ENCODE measurements around the gene GABARAP.

GABARAP gene

DNA sequence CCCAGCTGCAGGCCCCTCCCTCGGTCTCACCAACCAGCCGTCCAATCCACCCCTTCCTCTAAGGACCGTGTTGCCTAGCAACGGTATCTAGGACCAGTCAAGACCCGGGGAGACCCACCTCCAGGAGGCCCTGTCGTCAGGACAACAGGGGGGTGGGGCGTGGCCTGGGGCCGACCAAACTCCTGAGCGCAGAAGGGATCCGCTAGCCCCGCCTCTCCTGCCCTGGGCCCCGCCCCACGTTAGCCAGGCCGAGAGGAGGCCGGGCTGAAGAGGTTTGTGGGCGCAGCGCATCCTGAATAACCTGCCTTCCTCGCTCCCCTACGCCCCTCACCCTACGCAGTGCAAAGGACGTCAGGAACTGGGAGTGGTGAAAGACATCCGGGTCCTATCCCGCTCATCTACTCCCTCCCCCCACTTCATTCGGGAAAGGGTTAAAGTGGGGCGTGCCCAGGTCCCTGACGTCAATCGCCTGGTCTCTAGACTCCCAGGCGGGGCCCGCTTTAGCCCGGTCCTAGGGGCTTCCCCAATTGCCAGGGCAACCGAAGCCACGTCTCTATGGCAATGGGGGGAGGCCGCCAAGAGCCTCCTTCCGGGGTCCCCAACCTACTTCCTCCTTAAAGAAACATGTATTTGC lies 37.3 kb downstream of the GABARAP start:
- peak; percentile 94 for DNase-seq

DNA sequence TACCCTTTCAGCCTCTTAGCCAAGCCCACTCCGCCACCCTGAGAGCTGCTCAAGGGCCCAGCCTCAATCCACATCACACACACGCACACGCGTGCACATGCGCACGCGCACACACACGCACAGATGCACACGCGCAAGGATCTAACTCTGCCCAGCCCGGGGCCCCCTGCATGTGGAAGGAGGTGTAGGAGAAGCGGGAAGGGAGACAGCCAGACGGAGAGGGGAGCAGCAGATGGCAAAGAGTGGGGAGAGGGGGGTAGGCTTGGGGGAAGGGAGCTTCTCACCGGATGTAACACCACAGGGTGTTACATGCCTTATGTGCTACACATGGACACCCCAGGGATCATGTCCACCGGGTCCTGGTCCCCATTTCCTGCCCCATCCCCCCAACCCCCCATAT lies 37.9 kb downstream of the GABARAP start:
- DNase-seq, result peak; percentile 33

GRCh38 chr17:7203391-7203790 lies 38.9 kb downstream of the GABARAP start:
- DNase-seq, result no peak

- no peak for DNase-seq
These were observed 45.4 kb downstream of the GABARAP start for GRCh38 chr17:7196651-7197401.

DNA sequence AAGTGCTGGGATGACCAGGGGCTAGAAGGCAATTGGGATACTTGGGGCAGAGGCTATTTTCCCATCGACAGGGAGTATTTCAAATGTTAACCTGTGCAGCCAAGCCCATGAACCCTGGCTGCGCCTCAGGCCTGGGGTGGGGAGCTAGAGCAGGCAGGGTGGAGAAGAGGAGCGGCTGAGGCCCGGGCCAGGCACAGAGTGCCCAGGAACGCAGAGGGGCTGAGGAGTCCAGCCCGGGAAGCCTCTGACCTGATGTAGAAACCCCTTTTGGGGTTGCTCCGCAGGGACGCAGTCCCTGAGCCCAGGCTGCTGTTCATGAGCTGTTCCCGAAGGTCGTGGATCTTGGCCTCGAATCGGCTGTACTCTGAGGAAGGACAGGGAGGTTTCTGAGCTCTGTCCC lies 46.3 kb downstream of the GABARAP start:
- DNase-seq, result no peak

- no peak for DNase-seq
These were observed 49.8 kb downstream of the GABARAP start for GRCh38 chr17:7192271-7192937.

GRCh38 chr17:7191571-7192270 lies 50.5 kb downstream of the GABARAP start:
- no peak for DNase-seq

DNA sequence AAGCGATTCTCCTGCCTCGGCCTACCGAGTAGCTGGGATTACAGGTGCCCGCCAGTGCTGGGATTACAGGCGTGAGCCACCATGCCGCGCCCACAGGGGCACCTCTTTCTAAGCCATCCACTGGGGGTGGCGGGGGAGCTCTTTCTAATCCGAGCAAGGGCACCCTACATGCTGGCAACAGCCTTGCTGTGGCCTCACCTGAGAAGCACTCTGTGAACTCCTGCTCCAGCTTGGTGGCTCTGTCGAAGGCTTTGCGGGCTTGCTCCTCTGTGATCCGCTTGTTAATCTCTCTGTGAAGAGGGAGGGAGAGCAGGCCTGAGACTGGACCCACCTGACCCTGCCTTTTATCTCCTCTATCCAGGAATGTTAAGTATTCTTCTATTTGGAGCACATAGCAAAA lies 51.2 kb downstream of the GABARAP start:
- DNase-seq, result no peak

DNA sequence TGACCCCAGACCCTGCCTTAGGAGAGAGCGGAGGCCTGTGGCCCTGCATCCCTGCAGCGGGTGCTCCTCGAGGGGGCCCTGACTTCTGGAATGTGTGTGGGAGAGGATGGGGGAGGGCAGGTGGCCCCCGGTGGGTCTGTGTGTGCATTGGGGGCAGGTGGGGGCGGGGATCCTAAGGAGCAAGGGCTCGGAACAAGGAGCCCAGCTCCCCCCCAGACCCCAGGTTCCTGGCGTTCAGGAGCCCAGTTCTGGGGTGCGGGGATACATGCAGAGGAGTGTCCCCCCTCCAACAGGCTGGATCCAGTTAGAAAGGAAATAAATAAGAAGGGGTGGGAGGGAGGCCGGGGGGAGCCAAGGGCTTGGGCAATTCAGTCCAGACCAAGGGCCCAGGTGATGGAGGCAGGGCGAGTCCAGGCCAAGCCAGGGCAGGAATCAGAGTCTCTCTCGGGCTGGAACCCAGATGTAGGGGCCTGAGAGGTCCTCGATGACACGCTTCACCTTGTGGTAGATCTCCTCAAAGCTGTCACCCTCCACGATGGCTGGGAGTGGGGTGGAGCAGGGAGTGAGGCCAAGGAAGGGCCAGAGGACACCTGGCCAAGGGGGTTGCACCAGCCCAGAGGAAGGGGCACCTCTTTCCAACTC lies 51.9 kb downstream of the GABARAP start:
- no peak for DNase-seq
